NOMO-1 treated with DMSO at 0.1 percent for 48 hours (cell line): ENCODE measurements around the gene ANKRD52.
"Not testable (repeated sequence)": the region's sequence is repeated elsewhere in the genome, so short reads cannot be mapped to it uniquely, and the experiment has no call there.

ENCODE experiments used
- DNase-seq: peaks from one replicate; lab custom pipeline; 2025; ENCODE audit not compliant: unreplicated experiment; lab: John Stamatoyannopoulos, UW

ANKRD52 gene

GRCh38 chr12:56274299-56274698 lies 16.1 kb upstream of the ANKRD52 start:
- DNase-seq: no peak

- not testable (repeated sequence) for DNase-seq
Measured at GRCh38 chr12:56272468-56272867, 14.3 kb upstream of the ANKRD52 start.

- no peak for DNase-seq
Measured at GRCh38 chr12:56271031-56271430, 12.8 kb upstream of the ANKRD52 start.

GRCh38 chr12:56267443-56268071 lies 9.4 kb upstream of the ANKRD52 start:
- no peak for DNase-seq

GRCh38 chr12:56266693-56267442 lies 8.7 kb upstream of the ANKRD52 start, which contains the start of gene COQ10A:
TSS of gene COQ10A (plus strand) at chr12:56266942. CDS start at chr12:56267119, 177 bp downstream.
- peak; percentile 84 for DNase-seq

GRCh38 chr12:56266068-56266692 lies 8.0 kb upstream of the ANKRD52 start:
- not testable (repeated sequence) for DNase-seq

GRCh38 chr12:56262955-56263354 lies 4.8 kb upstream of the ANKRD52 start:
- DNase-seq: not testable (repeated sequence)

GRCh38 chr12:56261503-56262232 lies 3.5 kb upstream of the ANKRD52 start:
- DNase-seq: no peak

- no peak for DNase-seq
Measured at GRCh38 chr12:56260921-56261320, 2.7 kb upstream of the ANKRD52 start.

GRCh38 chr12:56260380-56260779 lies 2.2 kb upstream of the ANKRD52 start:
- DNase-seq: no peak

GRCh38 chr12:56258820-56259183 lies 618 bp upstream of the ANKRD52 start:
- no peak for DNase-seq

GRCh38 chr12:56257491-56258067 lies 605 bp downstream of the ANKRD52 start:
- no peak for DNase-seq

- no peak for DNase-seq
Measured at GRCh38 chr12:56257071-56257470, 1.1 kb downstream of the ANKRD52 start.

GRCh38 chr12:56256326-56256960 lies 1.7 kb downstream of the ANKRD52 start:
- no peak for DNase-seq

GRCh38 chr12:56255671-56256070 lies 2.5 kb downstream of the ANKRD52 start:
- no peak for DNase-seq

- no peak for DNase-seq
Measured at GRCh38 chr12:56253091-56253490, 5.1 kb downstream of the ANKRD52 start.

- DNase-seq: no peak
Measured at GRCh38 chr12:56252649-56253048, 5.5 kb downstream of the ANKRD52 start.

GRCh38 chr12:56248711-56249110 lies 9.5 kb downstream of the ANKRD52 start:
- no peak for DNase-seq

- no peak for DNase-seq
Measured at GRCh38 chr12:56247923-56248322, 10.3 kb downstream of the ANKRD52 start.

GRCh38 chr12:56244494-56244893 lies 13.7 kb downstream of the ANKRD52 start:
- DNase-seq: no peak
